Left ventricle myocardium inferior (tissue), 1 donor: ENCODE data around the gene LRRC32. TPM values are rescaled to one million over a fixed set of nuclear protein-coding genes. Genes with fewer than 3 reads are reported as not detected.

Experiments used
- DNase-seq: peaks from one replicate; pipeline ENCODE4 v3.0.0-alpha.2; 2020
- H3K27ac ChIP-seq: fragments of 200-600 bp; replicated peaks from 2 replicates; pipeline ENCODE4 v1.8.0; 2021
- H3K27me3 ChIP-seq: fragments of 200-600 bp; 2 replicates; pipeline ENCODE4 v1.8.0; 2021; ENCODE audit warnings: low read depth
- H3K36me3 ChIP-seq: fragments of 200-600 bp; 2 replicates; pipeline ENCODE4 v1.8.0; 2021
- H3K4me1 ChIP-seq: fragments of 200-600 bp; 2 replicates; pipeline ENCODE4 v1.8.0; 2021
- H3K4me3 ChIP-seq: fragments of 200-600 bp; 2 replicates; pipeline ENCODE4 v1.8.0; 2021; ENCODE audit warnings: mild to moderate bottlenecking, moderate library complexity
- H3K9me3 ChIP-seq: fragments of 200-600 bp; replicated peaks from 2 replicates; pipeline ENCODE4 v1.8.0; 2021
- CTCF ChIP-seq: fragments of 200-600 bp; IDR thresholded peaks from 2 replicates; pipeline ENCODE4 v1.8.0; 2021; ENCODE audit warnings: antibody characterized with exemption, mild to moderate bottlenecking, borderline replicate concordance
- intact Hi-C: fragments of 100-400 bp; cut with micrococcal nuclease; formaldehyde crosslinking; loops from one replicate; pipeline ENCODE4 v1.11.0; 2022
- total RNA-seq: library from RNA; stranded (reverse); fragmentation: NEBNext Ultra II Directional; extraction: Animal tissue kit (Norgen Biotek cat#: 25700); gene quantifications from one replicate; pipeline ENCODE4 v1.2.1, GENCODE V29; 2021
- donor health status: DM: no; HTN: yes; CAD: no; lungs with severe emphysema.

Gene LRRC32
- total RNA-seq, 1 donor from 2014 or later: 35.1 TPM

DNA sequence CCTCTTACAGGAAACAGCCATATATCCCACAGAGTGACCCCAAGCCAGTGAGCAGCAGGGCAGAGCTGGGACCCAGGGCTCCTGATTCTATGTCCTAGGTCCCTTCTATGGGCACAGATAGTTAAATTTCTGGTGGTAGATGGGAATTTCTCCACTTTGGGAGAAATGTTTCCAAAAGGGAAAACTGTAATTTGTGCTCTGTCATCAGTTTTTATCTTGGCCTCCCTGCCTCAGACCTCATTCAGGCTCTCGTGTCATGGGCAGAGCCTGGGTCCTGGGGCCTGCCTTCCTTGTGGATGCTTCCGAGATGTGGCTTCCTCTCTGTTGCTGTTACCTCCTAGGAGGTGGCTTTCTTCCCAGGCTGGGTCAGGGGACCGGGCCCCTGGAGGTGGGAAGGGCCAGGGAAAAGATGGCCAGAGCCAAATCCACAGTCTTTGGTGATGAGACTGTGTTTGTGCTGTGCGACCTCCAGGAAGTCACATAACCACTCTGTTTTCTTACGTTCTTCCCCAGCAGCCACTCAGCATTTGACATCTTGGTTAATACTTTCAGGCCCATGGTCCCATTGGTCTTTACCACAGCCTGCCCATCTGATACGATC is 8.6 kb downstream of the LRRC32 start:
- Histone ChIP-seq H3K27ac (peak overlapping the region; percentile 18), H3K4me3 (no peak overlapping the region), H3K4me1 (peaks cover 82% of the 10 kb centered on the region), H3K36me3 (peaks cover 59% of the 10 kb centered on the region), H3K9me3 (no peaks in the 10 kb centered on the region), H3K27me3 (no peaks in the 10 kb centered on the region)
- no peak for TF ChIP-seq CTCF
- no peak for DNase-seq
- intact Hi-C loops: no loop called here

- H3K4me3 ChIP-seq: no peak overlapping the region
- H3K27ac ChIP-seq: no peak overlapping the region
- peaks cover 60% of the 10 kb centered on the region for H3K36me3 ChIP-seq
- peaks cover 82% of the 10 kb centered on the region for H3K4me1 ChIP-seq
- TF ChIP-seq CTCF: no peak
- no peaks in the 10 kb centered on the region for H3K9me3 ChIP-seq
- H3K27me3 ChIP-seq: no peaks in the 10 kb centered on the region
- no peak for DNase-seq
- intact Hi-C loops: no loop called here
Observed at GRCh38 chr11:76661306-76661751, 9.2 kb downstream of the LRRC32 start.

GRCh38 chr11:76660533-76661305 is 9.8 kb downstream of the LRRC32 start:
- Histone ChIP-seq H3K9me3 (no peaks in the 10 kb centered on the region), H3K27me3 (no peaks in the 10 kb centered on the region), H3K4me3 (no peak overlapping the region), H3K4me1 (peaks cover 82% of the 10 kb centered on the region), H3K27ac (peak overlapping the region; percentile 5), H3K36me3 (peaks cover 60% of the 10 kb centered on the region)
- no peak for TF ChIP-seq CTCF
- no peak for DNase-seq
- intact Hi-C loops: no loop called here

- Histone ChIP-seq H3K4me3 (no peak overlapping the region), H3K4me1 (peaks cover 82% of the 10 kb centered on the region), H3K27ac (peak overlapping the region; percentile 12), H3K27me3 (no peaks in the 10 kb centered on the region), H3K36me3 (peaks cover 60% of the 10 kb centered on the region), H3K9me3 (no peaks in the 10 kb centered on the region)
- DNase-seq: no peak
- intact Hi-C loops: no loop called here
- TF ChIP-seq CTCF: no peak
Observed at GRCh38 chr11:76659672-76660532, 10.6 kb downstream of the LRRC32 start.
